Midbrain (tissue), 1 donor: Measurements from ENCODE around the gene APOBEC3C.
"Not testable (repeated sequence)": the region's sequence is repeated elsewhere in the genome, so short reads cannot be mapped to it uniquely, and the experiment has no call there.

Source experiments
- DNase-seq: peaks from one replicate; lab custom pipeline; 2025; lab: John Stamatoyannopoulos, UW

Gene APOBEC3C

DNA sequence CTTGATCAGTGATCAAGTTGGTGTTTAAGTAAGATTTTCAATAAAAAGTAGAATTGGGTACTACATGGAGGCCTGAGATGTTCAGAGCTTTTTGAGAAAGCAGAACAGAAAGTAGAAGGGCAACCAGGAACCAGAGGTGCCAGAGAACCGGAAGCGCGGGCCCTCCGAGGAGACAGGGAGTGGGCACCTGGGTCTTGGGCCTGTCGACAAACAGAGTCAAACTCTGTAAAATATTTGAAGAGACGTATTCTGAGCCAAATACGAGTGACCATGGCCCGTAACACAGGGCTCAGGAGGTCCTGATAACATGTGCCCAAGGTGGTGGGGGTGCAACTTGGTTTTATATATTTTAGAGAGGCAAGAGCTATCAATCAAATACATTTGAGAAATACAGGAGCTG, 49.8 kb downstream of the APOBEC3C start:
- not testable (repeated sequence) for DNase-seq

DNA sequence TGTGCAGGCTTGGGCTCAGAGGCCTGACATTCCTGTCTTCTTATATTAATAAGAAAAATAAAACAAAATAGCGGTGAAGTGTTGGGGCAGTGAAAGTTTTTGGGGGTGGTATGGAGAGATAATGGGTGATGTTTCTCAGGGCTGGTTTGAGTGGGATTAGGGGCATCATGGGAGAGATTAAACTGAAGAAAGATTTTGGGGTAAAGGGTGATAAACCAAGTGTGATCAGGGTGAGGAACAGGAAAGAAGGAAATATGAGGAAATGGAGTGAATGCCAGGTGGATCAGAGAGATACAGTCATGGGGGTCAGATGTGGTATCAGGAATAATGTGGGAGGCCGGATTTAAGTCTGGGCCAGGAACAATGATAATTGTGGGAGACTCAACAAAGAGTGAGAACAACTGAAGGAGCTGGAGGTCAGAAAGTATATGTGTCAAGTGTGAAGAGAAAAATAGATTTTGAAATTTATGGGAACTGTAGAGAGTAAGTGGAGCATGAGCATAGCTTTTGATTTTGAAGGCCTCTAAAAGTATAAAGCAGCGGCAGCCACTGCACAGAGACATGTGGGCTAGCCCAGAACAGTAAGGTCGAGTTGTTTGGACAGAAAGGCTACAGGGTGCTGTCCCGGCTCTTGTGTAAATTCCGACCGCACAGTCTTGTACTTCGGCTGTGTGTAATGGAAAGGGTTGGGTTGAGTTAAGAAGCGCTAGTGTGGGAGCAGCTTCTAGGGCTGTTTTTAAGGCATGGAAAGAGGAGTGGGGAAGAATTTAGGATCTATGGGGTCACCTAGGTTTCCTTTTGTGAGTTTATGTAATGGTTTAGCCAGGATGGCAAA, 52.6 kb downstream of the APOBEC3C start:
- not testable (repeated sequence) for DNase-seq

GRCh38 chr22:39068033-39068785, 54.2 kb downstream of the APOBEC3C start:
- DNase-seq, result no peak
